Lower leg skin (tissue), 3 donors: Measurements from ENCODE around the gene PPIG.
"Not testable (repeated sequence)": the region's sequence is repeated elsewhere in the genome, so short reads cannot be mapped to it uniquely, and the experiment has no call there.

Experiments used
- POLR2A ChIP-seq, 2 donors: fragments of 450-650 bp; IDR thresholded peaks; one replicate each; pipeline ENCODE4 v1.6.1; 2016 to 2017; ENCODE audit warnings: antibody characterized with exemption in 2 of 2, mild to moderate bottlenecking in 1 of 2, moderate library complexity in 1 of 2
- TF ChIP-seq, protein P1 (sequence below), 3 donors: fragments of 450-650 bp; IDR thresholded peaks; one replicate each; pipeline ENCODE4 v1.5.1; 2016; ENCODE audit warnings: antibody characterized with exemption in 3 of 3, mild to moderate bottlenecking in 3 of 3, moderate library complexity in 2 of 3

GRCh38 chr2:169687943-169688342 is 103.8 kb downstream of the PPIG start:
- TF ChIP-seq, protein P1, sequence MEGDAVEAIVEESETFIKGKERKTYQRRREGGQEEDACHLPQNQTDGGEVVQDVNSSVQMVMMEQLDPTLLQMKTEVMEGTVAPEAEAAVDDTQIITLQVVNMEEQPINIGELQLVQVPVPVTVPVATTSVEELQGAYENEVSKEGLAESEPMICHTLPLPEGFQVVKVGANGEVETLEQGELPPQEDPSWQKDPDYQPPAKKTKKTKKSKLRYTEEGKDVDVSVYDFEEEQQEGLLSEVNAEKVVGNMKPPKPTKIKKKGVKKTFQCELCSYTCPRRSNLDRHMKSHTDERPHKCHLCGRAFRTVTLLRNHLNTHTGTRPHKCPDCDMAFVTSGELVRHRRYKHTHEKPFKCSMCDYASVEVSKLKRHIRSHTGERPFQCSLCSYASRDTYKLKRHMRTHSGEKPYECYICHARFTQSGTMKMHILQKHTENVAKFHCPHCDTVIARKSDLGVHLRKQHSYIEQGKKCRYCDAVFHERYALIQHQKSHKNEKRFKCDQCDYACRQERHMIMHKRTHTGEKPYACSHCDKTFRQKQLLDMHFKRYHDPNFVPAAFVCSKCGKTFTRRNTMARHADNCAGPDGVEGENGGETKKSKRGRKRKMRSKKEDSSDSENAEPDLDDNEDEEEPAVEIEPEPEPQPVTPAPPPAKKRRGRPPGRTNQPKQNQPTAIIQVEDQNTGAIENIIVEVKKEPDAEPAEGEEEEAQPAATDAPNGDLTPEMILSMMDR (IDR thresholded peaks at IDR 0.05): not testable (repeated sequence)
- not testable (repeated sequence) for TF ChIP-seq POLR2A (IDR thresholded peaks at IDR 0.05)
